HG03432 (cell line): ENCODE measurements around the gene NPEPL1.
A peak's percentile ranks its signal among the peaks of the same experiment; 100 is the strongest.

Experiments used
- ATAC-seq: cut with Tn5 transposase; IDR thresholded peaks from one replicate; pipeline ENCODE4 v1.9.1; 2021; ENCODE audit warnings: mild to moderate bottlenecking, moderate library complexity; ENCODE audit not compliant: unreplicated experiment

The NPEPL1 gene

GRCh38 chr20:58657986-58658385 lies 34.6 kb upstream of the NPEPL1 start:
- ATAC-seq = no peak

- no peak for ATAC-seq
These were observed 33.8 kb upstream of the NPEPL1 start for GRCh38 chr20:58658760-58659159.

GRCh38 chr20:58659841-58660240 lies 32.8 kb upstream of the NPEPL1 start:
- no peak for ATAC-seq

- ATAC-seq = no peak
These were observed 31.6 kb upstream of the NPEPL1 start for GRCh38 chr20:58660855-58661597.

GRCh38 chr20:58661598-58662473 lies 30.8 kb upstream of the NPEPL1 start:
- ATAC-seq = no peak

GRCh38 chr20:58664331-58664730 lies 28.3 kb upstream of the NPEPL1 start:
- no peak for ATAC-seq

- ATAC-seq = no peak
These were observed 27.7 kb upstream of the NPEPL1 start for GRCh38 chr20:58664883-58665282.

- no peak for ATAC-seq
These were observed 27.0 kb upstream of the NPEPL1 start for GRCh38 chr20:58665606-58666005.

- ATAC-seq = no peak
These were observed 25.9 kb upstream of the NPEPL1 start for GRCh38 chr20:58666702-58667101.

- no peak for ATAC-seq
These were observed 24.6 kb upstream of the NPEPL1 start for GRCh38 chr20:58667975-58668374.

GRCh38 chr20:58668901-58669286 lies 23.7 kb upstream of the NPEPL1 start:
- ATAC-seq = no peak

- peak; percentile 72 for ATAC-seq
These were observed 23.2 kb upstream of the NPEPL1 start for GRCh38 chr20:58669287-58670006.

GRCh38 chr20:58670102-58670501 lies 22.5 kb upstream of the NPEPL1 start:
- ATAC-seq = no peak

GRCh38 chr20:58670659-58671058 lies 21.9 kb upstream of the NPEPL1 start:
- ATAC-seq = no peak

- no peak for ATAC-seq
These were observed 19.5 kb upstream of the NPEPL1 start for GRCh38 chr20:58673119-58673518.

- no peak for ATAC-seq
These were observed 17.4 kb upstream of the NPEPL1 start for GRCh38 chr20:58675146-58675584.

- no peak for ATAC-seq
These were observed 17.0 kb upstream of the NPEPL1 start for GRCh38 chr20:58675641-58676040.

- no peak for ATAC-seq
These were observed 16.4 kb upstream of the NPEPL1 start for GRCh38 chr20:58676161-58676560.

- no peak for ATAC-seq
These were observed 15.5 kb upstream of the NPEPL1 start for GRCh38 chr20:58677079-58677604.

- ATAC-seq = no peak
These were observed 14.8 kb upstream of the NPEPL1 start for GRCh38 chr20:58677808-58678207.

- no peak for ATAC-seq
These were observed 13.8 kb upstream of the NPEPL1 start for GRCh38 chr20:58678806-58679205.
